SIG-M5 (cell line): ENCODE data around the gene TMTC4.
"Not testable (repeated sequence)": the region's sequence is repeated elsewhere in the genome, so short reads cannot be mapped to it uniquely, and the experiment has no call there.

Experiments
- DNase-seq: peaks from one replicate; lab custom pipeline; 2025; lab: John Stamatoyannopoulos, UW

TMTC4 gene

DNA sequence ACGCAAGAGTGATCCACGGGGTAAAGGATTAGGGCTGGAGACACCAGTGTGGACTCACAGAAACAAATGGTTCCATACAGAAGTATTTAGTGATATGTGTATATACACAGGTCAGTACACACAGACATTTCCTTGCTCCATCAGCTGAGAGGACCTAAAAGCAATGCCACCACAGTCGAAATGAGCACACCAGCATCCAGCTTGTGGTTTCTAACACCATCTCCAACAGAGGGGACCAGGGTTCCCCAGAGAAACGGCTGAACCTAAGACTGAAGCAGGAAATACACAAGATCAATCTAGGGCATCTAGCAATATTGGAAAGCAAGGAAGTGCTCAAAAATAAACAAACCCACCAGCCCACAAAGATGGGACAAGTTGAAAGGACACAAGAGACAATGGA lies 93.6 kb downstream of the TMTC4 start:
- DNase-seq, result no peak

DNA sequence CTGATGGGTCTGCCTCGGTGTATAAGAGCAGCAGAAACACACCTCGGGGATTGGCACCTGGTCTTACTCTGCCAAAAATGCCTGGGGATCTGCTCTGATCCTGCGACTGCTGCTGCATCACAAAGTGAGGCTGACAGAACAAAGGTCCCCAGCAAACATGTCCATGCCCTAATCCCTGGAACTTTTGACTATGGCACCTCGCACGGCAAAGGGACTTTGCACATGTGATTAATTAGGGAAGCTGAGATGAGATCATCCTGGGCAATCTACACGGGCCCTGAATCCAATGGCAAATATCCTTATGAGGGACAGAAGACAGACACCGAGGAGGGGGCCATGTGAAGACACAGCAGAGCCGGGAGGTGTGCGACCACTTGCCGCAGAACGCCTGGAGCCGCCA lies 94.5 kb downstream of the TMTC4 start:
- no peak for DNase-seq

DNA sequence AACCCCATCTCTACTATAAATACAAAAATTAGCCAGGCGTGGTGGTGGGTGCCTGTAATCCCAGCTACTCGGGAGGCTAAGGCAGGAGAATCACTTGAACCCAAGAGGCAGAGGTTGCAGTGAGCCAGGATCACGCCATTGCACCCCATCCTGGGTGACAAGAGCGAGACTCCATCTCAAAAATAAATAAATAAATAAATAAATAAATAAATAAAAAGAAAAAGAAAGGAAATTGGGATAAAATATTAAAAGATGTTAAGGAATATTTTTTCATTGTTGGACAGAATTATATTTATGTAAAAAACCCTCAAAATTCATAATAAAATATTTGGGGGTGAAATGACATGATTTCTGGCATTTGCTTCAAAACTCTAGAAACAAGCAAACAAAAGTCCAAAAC lies 97.4 kb downstream of the TMTC4 start:
- DNase-seq, result not testable (repeated sequence)

GRCh38 chr13:100573121-100573520 lies 101.5 kb downstream of the TMTC4 start:
- DNase-seq, result peak; percentile 19

DNA sequence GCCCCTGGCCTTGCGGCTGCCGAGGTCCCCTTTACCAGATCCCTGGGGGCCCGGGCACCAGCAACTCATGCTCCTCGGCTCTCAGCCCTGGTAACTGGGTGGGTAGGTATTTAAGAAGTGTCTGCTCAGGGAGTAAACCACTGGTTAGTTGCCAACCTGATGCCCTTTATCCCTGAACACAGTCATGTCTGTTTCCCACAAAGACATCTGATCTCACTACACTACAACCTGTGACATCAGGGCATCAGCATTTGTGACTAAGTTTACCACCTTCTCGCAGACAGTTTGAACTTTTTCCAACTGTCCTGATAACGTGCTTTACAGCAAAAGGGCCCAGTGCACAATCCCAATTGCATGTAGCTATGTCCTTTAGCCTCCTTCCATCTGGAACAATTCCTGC lies 108.1 kb downstream of the TMTC4 start:
- no peak for DNase-seq

GRCh38 chr13:100565286-100565685 lies 109.3 kb downstream of the TMTC4 start:
- DNase-seq, result no peak

GRCh38 chr13:100564444-100565223 lies 110.0 kb downstream of the TMTC4 start:
- no peak for DNase-seq

DNA sequence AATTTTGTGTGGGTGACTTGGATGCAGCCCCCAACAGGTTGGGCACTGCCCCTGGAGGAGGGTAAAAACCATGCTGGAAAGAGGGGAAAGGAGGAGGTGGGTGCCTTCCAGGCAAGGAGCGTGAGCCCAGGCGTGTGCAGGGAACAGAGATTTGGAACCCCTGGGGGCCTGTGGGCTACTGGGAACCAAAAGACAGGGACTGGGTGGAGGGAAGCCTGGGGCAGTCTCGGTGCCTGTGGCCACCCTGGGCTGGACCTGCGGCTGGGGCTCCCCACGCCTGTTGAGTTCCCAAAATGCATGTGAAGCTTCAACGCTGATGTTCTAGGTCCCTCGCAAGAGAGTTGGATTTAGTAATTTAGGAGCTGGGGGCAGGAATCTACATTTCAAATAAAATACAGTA lies 110.8 kb downstream of the TMTC4 start:
- DNase-seq, result no peak

- DNase-seq, result no peak
Measured at GRCh38 chr13:100561599-100562204, 112.9 kb downstream of the TMTC4 start.

GRCh38 chr13:100561158-100561499 lies 113.5 kb downstream of the TMTC4 start:
- no peak for DNase-seq

DNA sequence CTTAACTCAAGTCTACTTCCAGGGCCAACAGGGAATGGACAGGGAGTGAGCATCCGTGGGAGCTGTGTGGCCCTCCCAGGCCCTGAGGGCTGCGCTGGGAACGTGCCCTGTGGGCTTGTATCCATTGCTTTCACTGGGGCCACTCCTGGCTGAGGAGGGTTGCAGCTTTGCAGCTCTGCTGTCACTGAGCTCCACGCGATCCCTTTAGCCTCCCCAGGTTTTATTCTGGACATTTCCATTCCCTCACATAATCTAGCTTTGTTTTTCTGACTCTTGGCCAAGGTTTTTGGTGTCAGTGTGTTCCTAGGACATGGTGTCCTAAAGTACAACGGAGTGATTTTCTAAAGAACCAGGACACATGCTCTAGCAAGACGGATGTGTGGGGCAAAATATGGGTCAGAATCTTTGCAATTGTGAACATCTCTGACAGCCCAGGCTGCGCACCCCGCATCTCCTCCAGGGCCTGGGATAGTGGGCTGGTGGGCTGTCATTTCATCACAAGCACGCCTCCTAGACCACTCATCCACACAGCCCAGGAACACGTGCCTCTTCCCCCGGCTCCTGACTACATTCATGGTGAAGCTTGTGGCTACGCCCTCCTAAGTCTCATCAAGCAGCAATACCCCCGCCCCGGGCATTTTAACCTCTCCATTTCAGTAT lies 114.0 kb downstream of the TMTC4 start:
- no peak for DNase-seq

DNA sequence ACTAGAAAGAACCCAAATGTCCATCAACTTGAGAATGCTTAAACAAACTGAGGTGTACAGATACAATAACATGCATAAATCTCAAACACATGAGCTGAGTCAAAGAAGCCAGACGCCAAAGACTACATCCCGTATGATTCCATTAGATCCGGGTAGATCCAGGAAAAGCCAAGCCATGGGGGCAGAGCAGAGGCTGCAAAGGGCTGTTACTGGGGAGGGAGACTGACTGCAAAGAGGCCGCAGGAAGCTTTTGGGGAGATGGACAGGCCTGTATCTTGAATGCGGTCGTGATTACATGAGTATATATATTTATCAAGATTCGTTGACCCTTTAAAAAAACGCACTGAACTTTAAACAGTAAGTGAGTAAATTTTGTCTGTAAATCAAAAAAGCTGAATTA lies 114.7 kb downstream of the TMTC4 start:
- DNase-seq, result no peak
